ENCODE results near the gene NDOR1.
A peak's percentile ranks its signal among the peaks of the same experiment; 100 is the strongest.

Gene NDOR1

DNA sequence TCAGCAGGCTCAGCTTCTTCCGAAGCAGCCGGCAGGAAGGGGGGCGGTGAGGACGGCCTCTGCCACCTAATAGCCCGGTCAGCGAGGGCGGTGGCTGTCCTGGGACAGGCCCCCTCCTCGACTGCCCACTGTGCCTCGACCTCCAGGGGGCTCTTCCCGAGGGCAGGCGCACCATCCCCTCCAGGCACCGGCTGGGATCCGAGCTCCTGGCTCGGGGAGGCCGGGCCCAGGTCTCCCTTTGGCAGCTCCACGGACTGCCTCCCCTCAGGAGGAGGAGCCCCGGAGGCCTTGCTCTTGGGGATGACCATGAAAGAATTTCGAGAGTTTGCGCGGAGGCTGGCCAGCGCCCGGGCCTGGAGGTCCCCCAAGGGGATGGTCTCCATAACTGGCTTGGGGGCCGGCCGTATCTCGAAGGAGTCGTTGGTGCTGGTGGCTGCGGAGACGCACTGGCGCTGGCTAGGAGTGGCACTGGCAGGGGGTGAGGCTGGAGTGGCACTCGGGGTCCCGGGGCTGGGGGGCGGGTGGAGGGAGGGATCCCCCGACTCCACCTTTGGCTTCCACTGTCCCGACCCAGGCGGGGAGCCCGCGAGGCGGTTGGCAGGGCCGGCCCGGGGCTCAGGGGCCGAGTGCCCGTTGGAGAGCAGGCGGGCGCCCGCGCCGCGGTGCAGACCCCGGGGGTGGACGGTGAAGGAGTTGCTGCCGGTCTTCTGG is 5.9 kb upstream of the NDOR1 start:
- DNase-seq = no peak

DNA sequence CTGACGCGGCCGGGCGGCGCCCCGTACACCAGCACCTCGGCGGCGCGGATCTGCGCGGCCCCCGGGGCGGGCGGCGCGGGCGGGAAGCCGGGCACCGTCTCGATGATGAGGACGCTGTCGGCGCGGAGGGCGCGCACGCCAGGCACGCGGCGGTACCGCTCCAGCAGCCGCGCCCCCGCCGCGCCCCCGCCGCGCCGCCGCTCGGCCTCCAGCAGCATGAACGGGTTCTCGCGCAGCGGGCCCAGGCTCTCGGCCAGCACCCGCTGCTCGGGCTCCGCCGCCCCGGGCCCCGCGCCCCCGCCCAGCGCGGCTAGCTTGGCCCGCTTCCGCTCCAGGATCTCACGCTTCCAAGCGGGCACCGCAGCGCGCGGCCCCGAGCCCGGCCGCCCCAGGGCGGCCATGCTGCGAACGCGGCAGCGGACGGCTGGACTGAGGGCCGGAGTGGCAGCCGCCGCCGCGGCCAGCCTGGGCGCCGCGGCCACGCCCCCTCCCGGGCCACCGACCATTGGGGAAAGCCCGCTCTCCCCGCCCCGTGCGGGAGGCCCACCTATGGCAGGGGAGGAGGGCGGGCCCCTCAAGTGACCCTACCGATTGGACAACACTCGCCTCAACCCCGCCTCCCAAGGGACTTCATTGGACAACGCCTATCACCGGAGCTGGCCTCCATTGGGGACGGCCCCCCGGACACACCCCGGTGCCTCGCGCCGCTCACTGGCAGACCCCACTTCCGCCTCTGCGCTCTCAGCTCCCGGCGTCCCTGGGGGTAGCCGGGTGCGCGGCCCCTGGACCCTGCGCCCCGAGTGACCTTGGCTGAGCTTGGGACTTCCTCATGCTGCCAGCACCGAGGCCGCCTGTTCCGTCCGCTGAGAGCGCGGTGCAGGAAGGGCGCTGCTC is 4.9 kb upstream of the NDOR1 start, which contains the start of gene TPRN:
Gene TPRN, minus strand, starts transcription at position 431 of the 894 bp plus-strand sequence. Its CDS starts 30 bp downstream, at position 401.
- peak; percentile 99 to 100 (median 100) for DNase-seq

DNA sequence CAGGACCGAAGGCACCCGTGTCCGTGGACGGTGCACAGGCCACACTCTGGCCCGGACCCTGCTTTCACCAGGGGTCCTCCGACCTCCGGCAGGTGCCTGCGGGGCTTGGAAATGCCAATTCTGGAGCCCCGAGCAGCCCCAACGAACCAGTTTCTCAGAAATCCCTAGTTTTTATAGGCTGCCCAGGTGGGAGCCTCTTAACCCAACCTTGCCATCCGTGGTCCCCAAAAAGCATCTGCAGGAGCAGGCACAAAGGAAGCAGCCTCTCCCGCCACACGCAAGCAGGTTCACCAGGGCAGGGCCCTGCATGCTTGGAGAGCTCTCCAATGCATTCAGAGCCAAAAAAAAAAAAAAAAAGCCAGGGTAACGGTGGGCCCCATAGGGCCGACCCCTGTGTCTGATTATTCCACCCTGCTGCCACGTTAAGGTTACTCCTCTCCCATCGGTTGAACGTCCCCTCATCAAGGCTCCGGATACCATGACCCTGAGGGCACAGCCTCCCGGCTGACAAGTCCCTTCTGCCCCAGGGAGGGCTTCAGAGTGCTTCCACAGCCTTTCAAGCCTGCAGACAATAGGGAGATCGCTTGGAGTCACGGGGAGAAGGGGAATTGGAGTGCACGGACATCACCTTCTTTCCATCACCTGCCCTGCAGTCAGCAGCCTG is 4.2 kb upstream of the NDOR1 start:
- DNase-seq = no peak

DNA sequence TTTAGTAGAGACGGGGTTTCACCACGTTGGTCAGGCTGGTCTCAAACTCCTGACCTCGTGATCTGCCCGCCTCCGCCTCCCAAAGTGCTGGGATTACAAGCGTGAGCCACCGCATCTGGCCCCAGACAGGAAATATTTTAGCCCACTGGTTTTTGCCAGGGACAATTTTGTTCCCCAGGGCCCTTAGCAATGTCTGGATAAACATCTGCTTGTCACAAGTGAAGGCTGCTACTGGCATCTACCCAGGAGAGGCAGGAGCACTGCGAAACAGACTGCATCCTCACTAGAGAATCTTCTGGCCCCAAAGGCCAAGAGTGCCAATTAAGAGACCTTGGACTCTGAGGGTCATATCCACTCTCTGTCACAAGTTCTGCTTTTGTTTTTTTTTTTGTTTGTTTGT is 2.5 kb upstream of the NDOR1 start:
- DNase-seq = no peak

DNA sequence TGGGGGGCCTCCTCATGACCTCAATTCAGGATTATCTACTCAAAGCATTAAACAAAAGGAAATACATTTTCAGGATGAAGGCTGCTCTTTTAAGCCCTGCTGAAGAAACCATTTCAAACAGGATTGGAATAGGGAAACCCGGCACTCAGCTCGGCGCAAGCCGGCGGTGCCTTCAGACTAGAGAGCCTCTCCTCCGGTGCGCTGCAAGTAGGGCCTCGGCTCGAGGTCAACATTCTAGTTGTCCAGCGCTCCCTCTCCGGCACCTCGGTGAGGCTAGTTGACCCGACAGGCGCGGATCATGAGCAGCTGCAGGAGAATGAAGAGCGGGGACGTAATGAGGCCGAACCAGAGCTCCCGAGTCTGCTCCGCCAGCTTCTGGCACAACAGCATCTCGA is 772 bp upstream of the NDOR1 start:
- DNase-seq = no peak

DNA sequence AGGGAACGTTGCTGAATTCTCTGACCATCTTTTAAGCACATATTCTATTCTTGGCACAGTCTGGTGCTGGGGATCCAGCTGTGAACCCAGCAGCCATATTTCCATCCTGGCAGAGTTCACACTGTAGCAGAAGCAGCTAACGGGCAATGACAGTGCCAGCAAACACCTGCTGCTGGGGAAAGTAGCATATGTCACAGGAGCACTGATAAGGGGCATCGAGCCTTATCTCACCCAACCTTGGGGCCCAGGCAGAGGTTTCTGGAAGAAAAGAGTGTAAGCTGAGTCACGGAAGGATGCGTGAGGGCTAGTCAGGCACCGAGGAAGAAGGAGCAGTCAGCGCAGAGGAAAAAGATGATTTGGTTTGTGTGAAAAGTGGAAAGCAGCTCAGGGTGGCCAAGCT is 1.1 kb downstream of the NDOR1 start:
- DNase-seq = no peak

DNA sequence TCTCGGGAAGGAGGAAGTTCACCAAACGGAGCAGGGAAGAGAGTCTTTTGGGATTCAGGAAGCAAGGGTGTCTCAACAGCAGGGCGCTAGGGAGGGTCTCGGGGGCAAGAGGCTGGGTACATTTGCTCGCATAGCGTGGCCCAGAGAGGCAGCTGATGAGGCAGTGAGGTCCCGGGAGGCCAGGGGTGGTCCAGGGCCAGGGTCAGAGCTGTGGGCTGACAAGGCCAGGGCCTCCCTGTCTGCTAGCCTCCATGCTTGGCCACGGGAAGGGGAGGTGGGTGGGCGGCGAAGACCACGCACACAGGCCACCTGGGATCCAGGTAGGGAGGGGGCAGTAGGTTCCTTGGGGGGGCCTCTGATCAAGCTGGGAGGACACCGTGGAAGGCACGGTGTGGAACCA is 6.0 kb downstream of the NDOR1 start:
- DNase-seq = no peak

DNA sequence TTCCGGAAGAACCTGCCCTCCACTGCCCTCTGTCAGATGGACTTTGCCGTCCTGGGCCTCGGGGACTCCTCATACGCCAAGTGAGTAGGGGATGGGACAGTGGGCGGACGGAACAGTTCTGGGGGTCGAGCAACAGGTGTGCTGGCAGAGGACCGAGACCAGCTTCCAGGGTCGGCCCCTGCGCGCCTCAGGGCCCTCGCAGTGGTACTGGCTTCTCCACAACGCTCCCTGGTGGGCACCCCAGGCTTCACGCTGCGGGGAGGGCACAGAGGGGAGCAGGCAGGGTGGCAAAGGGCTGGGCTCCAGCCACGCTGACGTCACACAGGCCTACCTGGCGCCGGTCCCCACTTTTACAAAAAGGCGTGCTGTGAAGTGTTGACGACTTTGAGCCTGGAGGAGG is 7.0 kb downstream of the NDOR1 start:
- no peak for DNase-seq

DNA sequence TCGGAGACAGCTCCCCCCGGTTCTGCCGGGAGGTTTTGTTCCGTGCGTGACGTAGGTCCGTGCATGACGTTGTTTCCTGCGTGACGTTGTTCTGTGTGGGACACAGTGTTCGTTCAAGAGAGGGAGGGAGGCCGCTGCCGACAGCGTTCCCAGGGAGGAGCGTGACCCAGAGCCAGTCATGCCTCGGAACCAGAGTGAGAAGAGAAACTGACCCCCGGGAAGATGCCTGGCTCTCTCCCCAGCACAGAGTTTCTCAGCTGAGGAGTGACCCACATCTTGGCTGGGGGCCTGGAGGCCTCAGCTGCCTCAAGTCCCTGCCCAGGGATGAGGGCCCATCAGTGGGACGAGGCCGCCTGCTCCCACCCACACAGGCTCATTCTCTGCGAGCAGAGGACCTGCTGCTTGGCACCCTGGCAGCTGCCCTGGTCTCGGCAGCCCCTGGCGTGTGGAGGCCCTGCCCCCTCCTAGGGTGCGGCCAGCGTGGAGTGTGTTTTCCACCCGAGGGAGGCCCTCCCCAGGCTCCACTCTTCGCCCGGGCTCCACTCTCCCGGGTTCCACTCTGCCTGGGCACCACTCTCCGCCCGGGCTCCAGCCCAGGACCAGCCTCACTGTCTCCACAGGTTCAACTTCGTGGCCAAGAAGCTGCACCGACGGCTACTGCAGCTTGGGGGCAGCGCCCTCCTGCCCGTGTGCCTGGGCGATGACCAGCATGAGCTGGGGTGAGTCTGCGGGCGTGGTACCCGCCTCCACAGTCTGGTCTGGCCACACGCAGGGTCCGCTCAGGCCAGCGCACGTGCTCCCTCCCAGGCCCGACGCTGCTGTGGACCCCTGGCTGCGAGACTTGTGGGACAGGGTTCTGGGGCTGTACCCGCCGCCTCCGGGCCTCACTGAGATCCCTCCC is 7.9 kb downstream of the NDOR1 start:
- no peak for DNase-seq

DNA sequence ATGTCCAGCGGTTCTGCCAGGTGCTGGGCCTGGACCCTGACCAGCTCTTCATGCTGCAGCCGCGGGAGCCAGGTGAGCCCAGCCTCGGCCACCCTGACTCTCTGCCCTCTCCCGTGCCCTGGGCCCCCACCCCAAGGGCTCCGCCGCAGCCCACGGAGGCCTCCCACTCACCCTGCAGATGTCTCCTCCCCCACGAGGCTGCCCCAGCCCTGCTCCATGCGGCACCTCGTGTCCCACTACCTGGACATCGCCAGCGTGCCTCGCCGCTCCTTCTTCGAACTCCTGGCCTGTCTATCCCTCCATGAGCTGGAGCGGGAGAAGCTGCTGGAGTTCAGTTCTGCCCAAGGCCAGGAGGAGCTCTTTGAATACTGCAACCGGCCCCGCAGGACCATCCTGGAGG is 9.1 kb downstream of the NDOR1 start:
- DNase-seq = no peak

DNA sequence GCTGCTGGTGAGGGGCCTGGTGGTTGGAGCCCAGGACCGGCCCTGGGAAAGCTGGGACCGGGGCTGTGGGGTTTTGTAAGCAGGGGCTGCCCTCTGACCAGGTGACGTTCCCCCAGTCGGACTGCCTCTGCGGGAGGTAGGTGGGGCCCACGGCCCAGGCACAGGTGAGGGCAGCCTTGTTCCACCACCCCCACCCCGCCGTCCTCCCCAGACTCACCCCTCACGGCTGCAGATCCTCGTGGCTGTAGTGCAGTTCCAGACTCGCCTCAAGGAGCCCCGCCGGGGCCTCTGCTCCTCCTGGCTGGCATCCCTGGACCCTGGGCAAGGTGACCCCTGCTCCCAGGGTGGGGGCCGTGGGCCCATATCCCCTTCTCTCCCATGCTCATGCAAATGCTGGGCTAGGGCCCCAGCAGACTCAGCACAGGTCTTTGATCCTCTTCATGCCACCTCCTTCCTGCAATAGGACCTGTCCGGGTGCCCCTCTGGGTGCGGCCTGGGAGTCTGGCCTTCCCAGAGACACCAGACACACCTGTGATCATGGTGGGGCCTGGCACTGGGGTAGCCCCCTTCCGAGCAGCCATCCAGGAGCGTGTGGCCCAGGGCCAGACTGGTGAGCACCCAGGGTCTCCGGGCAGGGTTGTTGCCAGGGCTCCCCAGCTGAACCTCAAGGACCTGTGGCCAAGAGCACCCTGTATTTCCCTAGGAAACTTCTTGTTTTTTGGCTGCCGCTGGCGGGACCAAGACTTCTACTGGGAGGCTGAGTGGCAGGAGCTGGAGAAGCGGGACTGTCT is 9.9 kb downstream of the NDOR1 start:
- no peak for DNase-seq

DNA sequence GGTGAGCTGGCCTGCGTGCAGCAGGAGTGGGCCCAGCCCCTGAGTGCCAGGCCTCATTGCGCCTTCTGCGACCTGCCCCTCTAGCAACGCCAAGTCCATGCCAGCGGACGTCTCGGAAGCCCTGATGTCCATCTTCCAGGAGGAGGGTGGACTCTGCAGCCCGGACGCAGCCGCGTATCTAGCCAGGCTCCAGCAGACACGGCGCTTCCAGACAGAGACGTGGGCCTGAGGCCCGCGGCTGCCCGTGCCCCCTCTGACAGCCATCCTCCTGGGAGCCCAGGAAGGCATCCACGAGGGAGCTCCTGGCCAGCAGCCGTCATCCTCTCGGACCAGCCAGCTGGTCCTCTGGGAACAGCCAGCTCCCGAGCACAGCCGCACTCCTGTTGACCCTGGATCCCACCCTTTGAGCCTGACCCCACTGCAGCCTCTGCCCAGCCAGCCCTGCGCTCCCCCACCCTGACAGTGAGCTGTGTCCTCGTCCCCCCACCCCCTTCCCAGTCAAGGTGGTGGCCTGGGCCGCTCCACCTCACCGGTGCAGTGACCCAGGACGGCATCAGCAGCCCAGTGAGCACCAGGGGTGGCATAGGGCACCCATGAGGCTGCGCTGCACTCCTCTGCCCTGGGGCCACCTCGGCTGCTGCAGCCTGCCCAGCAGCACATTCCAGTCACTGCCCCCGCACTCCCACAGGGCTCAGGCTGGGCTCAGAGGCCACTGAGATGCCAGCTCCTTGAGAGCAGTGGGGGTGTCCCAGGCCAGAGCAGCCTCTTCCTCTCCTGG is 10.9 kb downstream of the NDOR1 start:
- DNase-seq = no peak

DNA sequence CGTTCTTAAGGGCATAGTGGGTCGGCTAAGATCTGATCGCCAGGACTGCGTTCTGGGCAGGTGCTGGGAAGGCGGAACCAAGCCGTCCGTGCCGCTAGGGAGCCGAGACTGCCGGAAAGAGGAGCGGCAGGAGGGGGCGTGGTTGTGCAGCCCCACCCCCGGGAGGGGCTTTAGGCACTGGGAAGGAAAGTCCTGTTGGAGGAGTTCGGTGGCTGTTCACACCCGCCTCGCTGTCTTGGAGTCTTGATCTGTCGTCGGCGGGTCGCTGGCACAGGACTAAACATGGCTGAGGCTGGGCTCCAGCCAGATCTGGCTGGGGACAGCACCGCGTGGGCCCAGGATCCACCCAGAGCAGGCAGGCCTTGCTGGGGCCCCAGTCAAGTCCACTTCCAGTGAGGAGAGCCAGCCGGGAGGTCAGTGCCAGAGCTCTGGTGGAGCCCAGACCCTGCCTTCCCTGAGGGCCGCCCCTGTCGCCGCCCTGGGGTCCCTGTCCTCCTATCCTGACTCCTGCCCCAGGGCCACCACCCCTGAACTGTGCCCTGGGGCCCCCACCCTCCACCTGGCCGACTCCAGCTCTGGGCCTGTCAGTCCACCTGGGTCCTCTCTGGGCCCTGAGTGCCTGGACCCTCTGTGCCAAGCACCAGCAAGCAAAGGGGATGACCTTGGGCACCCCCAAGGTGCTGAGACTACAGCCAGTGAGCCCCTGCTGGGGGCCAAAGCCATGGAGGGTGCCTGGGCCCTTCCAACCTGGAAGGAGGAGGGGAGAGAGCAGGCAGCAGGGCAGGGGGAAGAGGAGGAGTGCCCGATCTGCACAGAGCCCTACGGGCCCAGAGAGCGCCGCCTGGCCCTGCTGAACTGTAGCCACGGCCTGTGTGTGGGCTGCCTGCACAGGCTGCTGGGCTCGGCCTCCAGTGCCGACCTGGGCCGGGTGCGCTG is 12.0 kb downstream of the NDOR1 start:
- DNase-seq = peak in 2 of 4 experiments; percentile 27 to 43

DNA sequence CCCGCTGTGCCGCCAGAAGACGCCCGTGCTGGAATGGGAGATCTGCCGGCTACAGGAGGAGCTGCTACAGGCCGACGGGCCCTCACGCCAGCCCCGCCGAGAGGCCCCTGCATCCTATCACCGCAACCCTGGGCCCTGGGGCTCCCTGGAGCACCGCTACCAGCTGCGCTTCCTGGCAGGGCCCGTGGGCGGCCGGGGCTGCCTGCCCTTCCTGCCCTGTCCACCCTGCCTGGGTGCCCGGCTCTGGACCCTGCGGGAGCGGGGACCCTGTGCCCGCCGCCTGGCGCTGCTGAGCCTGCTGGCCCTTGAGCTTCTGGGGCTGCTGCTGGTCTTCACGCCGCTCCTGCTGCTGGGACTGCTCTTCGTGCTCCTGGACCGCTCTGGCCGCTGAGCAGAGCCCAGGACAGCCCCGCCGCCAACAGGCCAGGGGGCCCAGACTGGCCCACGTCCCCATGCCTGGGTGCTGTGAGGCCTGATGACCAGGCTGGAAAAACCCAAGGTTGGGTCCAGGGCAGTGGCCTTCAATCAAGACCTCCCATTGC is 12.8 kb downstream of the NDOR1 start:
- DNase-seq = no peak

DNA sequence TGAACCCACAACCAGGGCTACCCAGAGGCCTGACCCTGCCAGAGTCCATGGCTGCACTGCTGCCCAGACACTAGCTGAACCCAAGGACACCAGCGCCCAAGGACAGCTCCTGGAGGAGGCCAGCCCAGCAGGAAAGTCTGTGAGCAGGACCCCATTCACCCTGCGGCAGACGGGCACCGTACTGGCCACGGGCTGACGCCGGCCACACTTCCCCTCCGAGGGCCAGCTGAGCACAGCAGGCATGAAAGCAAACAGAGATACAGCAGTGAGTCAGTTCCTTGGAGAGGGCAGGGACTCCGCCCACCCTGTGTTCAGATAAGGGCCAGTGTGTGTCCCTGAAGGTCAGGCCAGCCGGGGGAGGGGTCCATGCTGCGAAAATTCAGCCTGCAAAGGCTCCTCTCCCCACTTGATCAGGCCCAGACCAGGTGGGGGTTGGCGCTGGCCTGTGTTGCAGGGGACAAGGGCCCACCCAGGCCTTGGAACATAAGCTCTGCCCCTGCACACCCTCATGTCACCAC is 13.3 kb downstream of the NDOR1 start:
- DNase-seq = peak; percentile 35 to 70 (median 60)

DNA sequence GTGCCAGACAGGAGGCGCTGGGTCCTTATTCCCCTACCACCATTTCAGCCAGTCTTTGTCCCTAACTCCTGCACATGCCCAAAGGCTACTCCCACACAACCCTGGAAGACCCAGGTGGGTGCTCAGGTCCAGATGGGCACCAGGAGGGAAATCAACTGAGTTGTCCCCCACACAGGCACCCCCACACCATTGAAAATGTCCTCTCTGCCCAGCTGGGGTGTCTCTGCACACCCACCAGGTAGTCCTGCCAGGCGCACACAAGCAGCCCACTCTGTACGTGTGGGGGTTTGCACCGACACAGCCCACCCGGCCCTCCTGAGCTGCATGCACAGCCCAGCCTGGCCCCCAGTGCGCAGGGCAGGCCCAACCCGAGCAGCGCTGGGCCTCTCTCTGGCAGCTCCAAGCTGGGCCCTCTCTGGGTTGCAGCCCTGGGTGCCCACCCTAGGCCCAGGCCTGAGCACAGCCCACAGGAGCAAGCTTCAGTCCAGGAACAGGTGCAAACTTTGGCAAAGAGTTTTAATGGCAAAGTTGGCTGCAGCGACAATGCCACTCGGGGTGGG is 14.3 kb downstream of the NDOR1 start:
- no peak for DNase-seq

DNA sequence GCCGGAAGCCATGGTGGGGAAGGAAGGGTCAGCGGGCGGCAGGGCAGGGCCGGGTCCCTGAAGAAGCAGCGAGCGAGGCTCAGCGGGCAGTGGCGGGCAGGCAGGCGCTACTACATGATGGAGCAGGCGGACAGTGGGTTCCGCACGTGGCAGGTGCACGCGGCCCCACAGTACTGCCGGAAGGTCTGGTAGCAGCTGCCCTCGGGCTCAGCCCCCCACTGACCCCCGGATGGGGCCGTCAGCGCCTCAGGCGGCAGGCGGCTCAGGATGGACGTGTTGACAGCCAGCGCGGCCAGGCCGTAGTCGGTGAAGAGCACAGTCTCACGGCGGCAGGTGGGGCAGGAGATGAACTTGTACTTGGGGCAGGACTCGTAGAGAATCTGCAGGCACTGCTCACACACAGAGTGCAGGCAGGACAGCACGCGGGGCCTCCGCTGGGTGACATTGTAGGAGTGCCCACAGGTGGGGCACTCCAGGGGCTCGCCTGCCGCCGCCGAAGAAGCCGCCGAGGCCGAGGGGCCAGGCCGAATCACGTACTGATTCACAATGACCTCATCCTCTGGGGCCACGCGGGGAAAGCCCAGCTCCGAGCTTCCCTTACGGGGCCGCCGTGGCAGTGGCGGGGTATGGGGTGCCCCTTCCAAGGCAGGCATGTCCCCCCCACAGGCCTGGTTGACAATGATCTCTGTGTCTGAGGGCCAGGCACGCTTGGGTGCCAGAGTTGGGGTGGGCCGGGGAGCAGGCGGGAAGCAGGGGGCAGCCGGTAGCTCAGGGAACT is 15.0 kb downstream of the NDOR1 start:
- DNase-seq = no peak

DNA sequence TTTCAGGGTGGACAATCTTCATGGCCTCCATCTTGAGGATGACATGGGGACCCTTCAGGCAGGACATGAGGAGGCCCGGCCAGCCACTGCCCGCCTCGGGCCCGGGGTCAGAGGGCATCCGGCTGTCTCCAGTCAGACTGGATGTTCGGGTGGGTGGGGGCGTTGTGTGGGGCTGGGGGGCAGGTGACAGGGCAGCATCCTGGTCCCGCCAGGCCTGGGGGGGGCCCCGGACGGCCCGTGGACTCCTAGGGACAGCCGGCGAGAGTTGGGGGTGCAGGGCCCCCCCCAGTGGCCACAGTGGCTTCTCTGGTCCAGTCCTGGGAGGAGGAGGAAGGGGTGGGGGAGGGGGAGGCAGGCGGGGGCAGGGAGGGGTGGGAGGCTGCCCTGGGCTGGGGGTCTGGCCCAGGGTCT is 15.6 kb downstream of the NDOR1 start:
- DNase-seq = no peak

All from suppressor macrophage (primary cell).